ENCODE data around the gene ABCD3. TPM values are rescaled to one million over a fixed set of nuclear protein-coding genes. Genes with fewer than 3 reads are reported as not detected.
"Not testable (repeated sequence)": the region's sequence is repeated elsewhere in the genome, so short reads cannot be mapped to it uniquely, and the experiment has no call there.

Gene ABCD3
- total and polyA plus RNA-seq, 4 donors: 18.4 to 34.7 (median 23.6) TPM

GRCh38 chr1:94418664-94419655, 771 bp downstream of the ABCD3 start:
- intact Hi-C loops (cut with DNase I): no loop called here
- Histone ChIP-seq H3K36me3 (ENCODE audit: control insufficient read depth in 1 of 2, insufficient read depth in 2 of 2, low read length in 1 of 2) (no peaks in the 10 kb centered on the region), H3K4me1 (ENCODE audit: control insufficient read depth in 1 of 2, insufficient read depth in 2 of 2, low read length in 2 of 2) (peaks cover 0 to 8% of the 10 kb centered on the region in 2 donors), H3K27me3 (ENCODE audit: control insufficient read depth in 1 of 2, insufficient read depth in 2 of 2, low read length in 1 of 2) (no peaks in the 10 kb centered on the region), H3K4me3 (ENCODE audit: low read length in 2 of 2) (peak overlapping the region; percentile 71 to 84), H3K27ac (ENCODE audit: low read depth in 1 of 2, low read length in 2 of 2) (peak overlapping the region in 1 of 2 donors; percentile 68), H3K9me3 (ENCODE audit: control insufficient read depth, low read length) (no peaks in the 10 kb centered on the region)
- DNase-seq: peak; percentile 55 to 73
- WGBS, 2 donors: 4% methylated on average over 50 to 52 of the region's 52 CpGs
- ATAC-seq (ENCODE audit: low FRiP score): peak; percentile 23

- H3K4me1 ChIP-seq (ENCODE audit: control insufficient read depth in 1 of 2, insufficient read depth in 2 of 2, low read length in 2 of 2): peaks cover 0 to 7% of the 10 kb centered on the region in 2 donors
Observed at GRCh38 chr1:94422115-94422820, 4.1 kb downstream of the ABCD3 start.

DNA sequence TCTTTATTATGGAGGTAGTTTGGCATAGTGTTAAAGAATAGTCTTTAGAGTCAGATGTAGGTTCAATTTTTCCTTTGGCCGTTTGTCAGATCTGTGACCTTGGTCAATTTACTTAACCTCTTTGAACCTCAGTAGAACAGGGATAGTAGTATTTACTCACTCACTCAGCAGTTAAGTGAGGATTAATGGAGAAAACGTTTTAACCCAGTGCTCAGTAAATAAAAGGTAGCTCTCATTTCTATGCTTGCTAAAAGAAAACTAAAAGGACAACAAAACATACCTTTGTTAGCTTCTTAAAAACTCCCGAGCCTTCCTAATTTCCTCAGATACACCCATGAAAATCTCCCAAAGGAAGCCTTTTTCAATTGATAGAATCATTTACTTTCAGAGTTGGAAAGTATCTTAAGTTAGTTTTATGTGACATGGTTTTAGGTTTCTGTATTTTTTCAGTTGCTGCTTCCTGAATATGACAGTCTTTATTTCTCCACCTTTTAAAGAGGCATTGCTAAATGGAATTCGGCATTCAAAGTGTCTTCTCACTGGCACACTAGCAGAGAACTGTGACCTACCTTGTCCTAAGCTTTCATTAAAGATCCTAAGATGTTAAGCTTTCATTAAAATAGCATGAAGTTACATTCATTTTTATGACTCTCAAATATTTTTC, 7.8 kb downstream of the ABCD3 start:
- Histone ChIP-seq H3K36me3 (ENCODE audit: control insufficient read depth in 1 of 2, insufficient read depth in 2 of 2, low read length in 1 of 2) (no peaks in the 10 kb centered on the region), H3K4me3 (ENCODE audit: low read length in 2 of 2) (no peak overlapping the region), H3K27ac (ENCODE audit: low read depth in 1 of 2, low read length in 2 of 2) (no peak overlapping the region), H3K27me3 (ENCODE audit: control insufficient read depth in 1 of 2, insufficient read depth in 2 of 2, low read length in 1 of 2) (no peaks in the 10 kb centered on the region), H3K4me1 (ENCODE audit: control insufficient read depth in 1 of 2, insufficient read depth in 2 of 2, low read length in 2 of 2) (peaks cover 0 to 7% of the 10 kb centered on the region in 2 donors), H3K9me3 (ENCODE audit: control insufficient read depth, low read length) (no peaks in the 10 kb centered on the region)
- no peak for DNase-seq
- intact Hi-C loops (cut with DNase I): no loop called here
- ATAC-seq (ENCODE audit: low FRiP score): no peak
- 41 to 43% methylated on average over 4 of the region's 4 CpGs for WGBS, 2 donors

More at GRCh38 chr1:94422115-94422820, 4.1 kb downstream of the ABCD3 start:
- no peak overlapping the region for H3K27ac ChIP-seq (ENCODE audit: low read depth in 1 of 2, low read length in 2 of 2)
- ATAC-seq (ENCODE audit: low FRiP score): no peak
- DNase-seq: no peak
- no peak overlapping the region for H3K4me3 ChIP-seq (ENCODE audit: low read length in 2 of 2)
- WGBS, 2 donors: 87 to 93% methylated on average over 8 of the region's 8 CpGs
- H3K27me3 ChIP-seq (ENCODE audit: control insufficient read depth in 1 of 2, insufficient read depth in 2 of 2, low read length in 1 of 2): no peaks in the 10 kb centered on the region
- no peaks in the 10 kb centered on the region for H3K9me3 ChIP-seq (ENCODE audit: control insufficient read depth, low read length)
- no peaks in the 10 kb centered on the region for H3K36me3 ChIP-seq (ENCODE audit: control insufficient read depth in 1 of 2, insufficient read depth in 2 of 2, low read length in 1 of 2)
- intact Hi-C loops (cut with DNase I): no loop called here

DNA sequence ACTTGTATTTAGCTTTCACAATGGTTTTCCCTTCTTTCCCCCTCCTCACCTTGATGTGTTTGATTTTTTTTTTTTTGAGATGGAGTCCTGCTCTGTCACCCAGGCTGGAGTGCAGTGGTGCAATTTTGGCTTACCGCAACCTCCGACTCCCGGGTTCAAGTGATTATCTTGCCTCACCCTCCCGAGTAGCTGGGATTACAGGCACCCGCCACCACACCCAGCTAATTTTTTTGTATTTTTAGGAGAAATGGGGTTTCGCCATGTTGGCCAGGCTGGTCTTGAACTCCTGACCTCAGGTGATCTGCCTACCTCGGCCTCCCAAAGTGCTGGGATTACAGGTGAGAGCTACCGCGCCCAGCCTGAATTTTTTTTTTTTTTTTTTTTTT, 8.3 kb downstream of the ABCD3 start:
- H3K4me3 ChIP-seq (ENCODE audit: low read length in 2 of 2); ATAC-seq (ENCODE audit: low FRiP score); H3K4me1 ChIP-seq (ENCODE audit: control insufficient read depth in 1 of 2, insufficient read depth in 2 of 2, low read length in 2 of 2); DNase-seq; intact Hi-C loops (cut with DNase I); H3K9me3 ChIP-seq (ENCODE audit: control insufficient read depth, low read length); H3K27ac ChIP-seq (ENCODE audit: low read depth in 1 of 2, low read length in 2 of 2); H3K27me3 ChIP-seq (ENCODE audit: control insufficient read depth in 1 of 2, insufficient read depth in 2 of 2, low read length in 1 of 2); H3K36me3 ChIP-seq (ENCODE audit: control insufficient read depth in 1 of 2, insufficient read depth in 2 of 2, low read length in 1 of 2): not testable (repeated sequence)
- whole genome bisulfite sequencing, 2 donors: 96 to 97% methylated on average over 9 of the region's 9 CpGs

DNA sequence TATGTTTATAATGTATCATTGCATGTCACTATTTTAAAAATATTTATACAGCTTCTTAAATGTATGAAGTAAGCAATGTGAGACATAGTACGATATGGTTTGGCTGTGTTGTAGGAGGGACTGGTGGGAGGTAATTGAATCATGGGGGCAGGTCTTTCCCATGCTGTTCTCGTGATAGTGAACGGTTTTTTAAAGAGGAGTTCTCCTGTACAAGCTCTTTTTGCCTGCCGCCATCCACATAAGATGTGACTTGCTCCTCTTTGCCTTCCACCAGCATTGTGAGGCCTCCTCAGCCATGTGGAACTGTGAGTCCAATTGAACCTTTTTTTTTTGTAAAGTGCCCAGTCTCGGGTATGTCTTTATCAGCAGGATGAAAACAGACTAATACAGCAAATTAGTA, 10.3 kb downstream of the ABCD3 start:
- Histone ChIP-seq H3K27ac (ENCODE audit: low read depth in 1 of 2, low read length in 2 of 2) (no peak overlapping the region), H3K36me3 (ENCODE audit: control insufficient read depth in 1 of 2, insufficient read depth in 2 of 2, low read length in 1 of 2) (no peaks in the 10 kb centered on the region), H3K4me3 (ENCODE audit: low read length in 2 of 2) (no peak overlapping the region), H3K4me1 (ENCODE audit: control insufficient read depth in 1 of 2, insufficient read depth in 2 of 2, low read length in 2 of 2) (peaks cover 0 to 7% of the 10 kb centered on the region in 2 donors), H3K27me3 (ENCODE audit: control insufficient read depth in 1 of 2, insufficient read depth in 2 of 2, low read length in 1 of 2) (no peaks in the 10 kb centered on the region), H3K9me3 (ENCODE audit: control insufficient read depth, low read length) (no peaks in the 10 kb centered on the region)
- no peak for ATAC-seq (ENCODE audit: low FRiP score)
- intact Hi-C loops (cut with DNase I): no loop called here
- 73 to 81% methylated on average over 5 of the region's 5 CpGs for WGBS, 2 donors
- DNase-seq: no peak

- H3K4me3 ChIP-seq (ENCODE audit: low read length in 2 of 2); H3K27me3 ChIP-seq (ENCODE audit: control insufficient read depth in 1 of 2, insufficient read depth in 2 of 2, low read length in 1 of 2); ATAC-seq (ENCODE audit: low FRiP score); H3K4me1 ChIP-seq (ENCODE audit: control insufficient read depth in 1 of 2, insufficient read depth in 2 of 2, low read length in 2 of 2); intact Hi-C loops (cut with DNase I); H3K36me3 ChIP-seq (ENCODE audit: control insufficient read depth in 1 of 2, insufficient read depth in 2 of 2, low read length in 1 of 2); H3K27ac ChIP-seq (ENCODE audit: low read depth in 1 of 2, low read length in 2 of 2); DNase-seq; H3K9me3 ChIP-seq (ENCODE audit: control insufficient read depth, low read length): not testable (repeated sequence)
- WGBS, 2 donors: 97 to 98% methylated on average over 3 of the region's 3 CpGs
Observed at GRCh38 chr1:94428927-94429528, 10.8 kb downstream of the ABCD3 start.

DNA sequence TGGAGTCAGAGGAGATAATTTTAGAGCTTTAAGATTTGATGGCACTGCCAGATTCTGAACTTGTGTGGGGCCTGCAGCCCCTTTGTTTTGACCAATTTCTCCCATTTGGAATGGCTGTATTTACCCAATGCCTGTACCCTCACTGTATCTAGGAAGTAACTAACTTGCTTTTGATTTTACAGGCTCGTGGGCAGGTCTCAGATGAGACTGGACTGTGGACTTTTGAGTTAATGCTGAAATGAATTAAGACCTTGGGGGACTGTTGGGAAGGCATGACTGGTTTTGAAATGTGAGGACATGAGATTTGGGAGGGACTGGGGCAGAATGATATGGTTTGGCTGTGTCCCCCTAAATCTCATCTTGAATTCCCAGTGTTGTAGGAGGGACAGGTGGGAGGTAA, 11.9 kb downstream of the ABCD3 start:
- ATAC-seq (ENCODE audit: low FRiP score); H3K4me1 ChIP-seq (ENCODE audit: control insufficient read depth in 1 of 2, insufficient read depth in 2 of 2, low read length in 2 of 2); H3K27me3 ChIP-seq (ENCODE audit: control insufficient read depth in 1 of 2, insufficient read depth in 2 of 2, low read length in 1 of 2); H3K4me3 ChIP-seq (ENCODE audit: low read length in 2 of 2); H3K27ac ChIP-seq (ENCODE audit: low read depth in 1 of 2, low read length in 2 of 2); DNase-seq; H3K36me3 ChIP-seq (ENCODE audit: control insufficient read depth in 1 of 2, insufficient read depth in 2 of 2, low read length in 1 of 2); intact Hi-C loops (cut with DNase I); H3K9me3 ChIP-seq (ENCODE audit: control insufficient read depth, low read length): not testable (repeated sequence)
- 86 to 87% methylated on average over 1 of the region's 1 CpG for WGBS, 2 donors

GRCh38 chr1:94433866-94434265, 15.7 kb downstream of the ABCD3 start:
- 95 to 97% methylated on average over 2 of the region's 2 CpGs for WGBS, 2 donors
- Histone ChIP-seq H3K27me3 (ENCODE audit: control insufficient read depth in 1 of 2, insufficient read depth in 2 of 2, low read length in 1 of 2) (no peaks in the 10 kb centered on the region), H3K4me1 (ENCODE audit: control insufficient read depth in 1 of 2, insufficient read depth in 2 of 2, low read length in 2 of 2) (no peaks in the 10 kb centered on the region), H3K36me3 (ENCODE audit: control insufficient read depth in 1 of 2, insufficient read depth in 2 of 2, low read length in 1 of 2) (no peaks in the 10 kb centered on the region), H3K27ac (ENCODE audit: low read depth in 1 of 2, low read length in 2 of 2) (no peak overlapping the region), H3K9me3 (ENCODE audit: control insufficient read depth, low read length) (no peaks in the 10 kb centered on the region), H3K4me3 (ENCODE audit: low read length in 2 of 2) (no peak overlapping the region)
- intact Hi-C loops (cut with DNase I): no loop called here
- ATAC-seq (ENCODE audit: low FRiP score) (no peak), DNase-seq (no peak)
